ENCODE data around the gene CYP3A4.

CYP3A4 gene

GRCh38 chr7:99764478-99764877, 19.5 kb downstream of the CYP3A4 start:
- Histone ChIP-seq H3K4me2 (ENCODE audit: low read depth, low read length) (no peak overlapping the region), H3K27me3 (replicated peaks; ENCODE audit: insufficient read depth, low read length) (peaks cover 33% of the 10 kb centered on the region), H3K9me2 (replicated peaks; ENCODE audit: insufficient read depth, low read length) (no peaks in the 10 kb centered on the region), H3K9me3 (replicated peaks; ENCODE audit: insufficient read depth, low read length) (no peaks in the 10 kb centered on the region), H3F3A (ENCODE audit: insufficient read depth, low read length) (peaks cover 3% of the 10 kb centered on the region; the same call in 1 of the 2 replicates), H4K20me1 (ENCODE audit: insufficient read depth, low read length) (no peaks in the 10 kb centered on the region), H3K79me2 (ENCODE audit: low read length) (no peaks in the 10 kb centered on the region), H2AFZ (ENCODE audit: low read length) (no peak overlapping the region), H3K4me3 (ENCODE audit: low read length) (no peak overlapping the region), H3K36me3 (replicated peaks; ENCODE audit: insufficient read depth, low read length) (no peaks in the 10 kb centered on the region), H3K4me1 (ENCODE audit: low read length) (peaks cover 15% of the 10 kb centered on the region), H3K9ac (ENCODE audit: low read length) (no peak overlapping the region), H3K27ac (ENCODE audit: low read length) (no peak overlapping the region)
- no peak for DNase-seq
- TF ChIP-seq EZH2 (optimal IDR thresholded peaks at IDR 0.05; ENCODE audit: low read depth, low read length), result no peak
- TF ChIP-seq CTCF (IDR thresholded peaks at IDR 0.05; ENCODE audit: low read length), result no peak
- TF ChIP-seq EZH2phosphoT487 (IDR thresholded peaks at IDR 0.05; ENCODE audit: low read length), result no peak

- no peak overlapping the region for H2AFZ ChIP-seq (ENCODE audit: low read length)
- H3K27me3 ChIP-seq (replicated peaks; ENCODE audit: insufficient read depth, low read length), result peaks cover 26% of the 10 kb centered on the region; the same call in 1 of the 2 replicates
- H3K36me3 ChIP-seq (replicated peaks; ENCODE audit: insufficient read depth, low read length), result no peaks in the 10 kb centered on the region
- no peaks in the 10 kb centered on the region for H3K9me2 ChIP-seq (replicated peaks; ENCODE audit: insufficient read depth, low read length)
- H3K9me3 ChIP-seq (replicated peaks; ENCODE audit: insufficient read depth, low read length), result no peaks in the 10 kb centered on the region
- H3F3A ChIP-seq (ENCODE audit: insufficient read depth, low read length), result peaks cover 3% of the 10 kb centered on the region; the same call in 1 of the 2 replicates
- H3K79me2 ChIP-seq (ENCODE audit: low read length), result no peaks in the 10 kb centered on the region
- no peak overlapping the region for H3K9ac ChIP-seq (ENCODE audit: low read length)
- no peaks in the 10 kb centered on the region for H4K20me1 ChIP-seq (ENCODE audit: insufficient read depth, low read length)
- no peak for DNase-seq
- TF ChIP-seq EZH2 (optimal IDR thresholded peaks at IDR 0.05; ENCODE audit: low read depth, low read length), result no peak
- no peak for TF ChIP-seq EZH2phosphoT487 (IDR thresholded peaks at IDR 0.05; ENCODE audit: low read length)
- no peak for TF ChIP-seq CTCF (IDR thresholded peaks at IDR 0.05; ENCODE audit: low read length)
- peaks cover 6% of the 10 kb centered on the region for H3K4me1 ChIP-seq (ENCODE audit: low read length)
- H3K4me2 ChIP-seq (ENCODE audit: low read depth, low read length), result no peak overlapping the region
- H3K4me3 ChIP-seq (ENCODE audit: low read length), result no peak overlapping the region
- H3K27ac ChIP-seq (ENCODE audit: low read length), result no peak overlapping the region
These were observed 21.2 kb downstream of the CYP3A4 start for GRCh38 chr7:99762680-99763327.

DNA sequence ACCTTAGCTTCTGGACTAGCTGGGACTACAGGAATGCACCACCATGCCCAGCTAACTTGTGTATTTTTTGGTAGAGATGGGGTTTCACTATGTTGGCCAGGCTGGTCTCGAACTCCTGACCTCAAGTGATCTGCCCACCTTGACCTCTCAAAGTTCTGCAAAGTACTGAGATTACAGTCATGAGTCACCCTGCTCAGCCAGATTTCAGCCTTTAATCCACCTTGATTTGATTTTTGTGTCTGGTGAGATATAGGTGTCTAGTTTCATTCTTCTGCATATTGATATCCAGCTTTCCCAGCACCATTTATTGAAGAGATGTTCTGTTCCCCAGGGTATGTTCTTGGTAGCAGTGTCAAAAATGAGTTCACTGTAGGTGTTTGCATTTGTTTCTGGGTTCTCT, 28.9 kb downstream of the CYP3A4 start:
- no peaks in the 10 kb centered on the region for H3F3A ChIP-seq (ENCODE audit: insufficient read depth, low read length)
- no peaks in the 10 kb centered on the region for H3K4me1 ChIP-seq (ENCODE audit: low read length)
- H3K9me3 ChIP-seq (replicated peaks; ENCODE audit: insufficient read depth, low read length), result no peaks in the 10 kb centered on the region
- H2AFZ ChIP-seq (ENCODE audit: low read length), result no peak overlapping the region
- H3K27ac ChIP-seq (ENCODE audit: low read length), result no peak overlapping the region
- no peaks in the 10 kb centered on the region for H3K36me3 ChIP-seq (replicated peaks; ENCODE audit: insufficient read depth, low read length)
- no peaks in the 10 kb centered on the region for H3K9me2 ChIP-seq (replicated peaks; ENCODE audit: insufficient read depth, low read length)
- no peaks in the 10 kb centered on the region for H3K79me2 ChIP-seq (ENCODE audit: low read length)
- no peak overlapping the region for H3K9ac ChIP-seq (ENCODE audit: low read length)
- no peaks in the 10 kb centered on the region for H4K20me1 ChIP-seq (ENCODE audit: insufficient read depth, low read length)
- TF ChIP-seq EZH2phosphoT487 (IDR thresholded peaks at IDR 0.05; ENCODE audit: low read length), result no peak
- no peak for TF ChIP-seq EZH2 (optimal IDR thresholded peaks at IDR 0.05; ENCODE audit: low read depth, low read length)
- TF ChIP-seq CTCF (IDR thresholded peaks at IDR 0.05; ENCODE audit: low read length), result no peak
- no peaks in the 10 kb centered on the region for H3K27me3 ChIP-seq (replicated peaks; ENCODE audit: insufficient read depth, low read length)
- DNase-seq, result no peak
- no peak overlapping the region for H3K4me3 ChIP-seq (ENCODE audit: low read length)
- H3K4me2 ChIP-seq (ENCODE audit: low read depth, low read length), result no peak overlapping the region
